ENCODE data around the gene CDKL5.

DNA sequence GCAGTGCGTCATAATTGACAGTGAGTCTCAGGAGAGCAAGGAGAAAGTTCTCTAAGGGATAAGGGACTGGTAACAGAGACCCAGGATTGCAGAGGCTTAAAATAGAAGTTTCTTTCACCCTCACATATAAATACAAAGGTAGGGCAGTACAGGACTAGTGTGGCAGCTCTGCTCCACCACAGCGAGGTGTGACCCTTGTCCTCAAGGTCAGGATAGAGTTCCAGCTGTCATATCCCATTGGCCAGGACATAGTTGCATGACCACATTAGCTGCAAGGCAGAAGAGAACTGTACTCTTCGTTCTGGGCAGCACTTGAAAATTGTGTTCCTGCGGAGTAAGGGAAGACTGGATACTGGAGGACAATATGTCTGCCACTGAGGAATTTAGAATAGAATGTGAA lies 152.0 kb downstream of the CDKL5 start:
- TF ChIP-seq SP1 (IDR thresholded peaks at IDR 0.05): no peak
- TF ChIP-seq FOXK2 (IDR thresholded peaks at IDR 0.05): no peak
- no peak for TF ChIP-seq SUZ12 (IDR thresholded peaks at IDR 0.05)
- TF ChIP-seq FOXM1 (IDR thresholded peaks at IDR 0.05; ENCODE audit: borderline replicate concordance): no peak
- TF ChIP-seq HDGF (IDR thresholded peaks at IDR 0.05; ENCODE audit: borderline replicate concordance): no peak
- TF ChIP-seq CTBP1 (IDR thresholded peaks at IDR 0.05; ENCODE audit: borderline replicate concordance): no peak
- no peak for TF ChIP-seq BHLHE40 (IDR thresholded peaks at IDR 0.05; ENCODE audit: borderline replicate concordance)
- no peak for TF ChIP-seq TARDBP (IDR thresholded peaks at IDR 0.05)
- TF ChIP-seq L3MBTL2 (conservative IDR thresholded peaks at IDR 0.05): no peak
